LNCAP (cell line): Measurements from ENCODE around the gene TEKT2.

ENCODE experiments used
- TF ChIP-seq, protein P1 (sequence below): fragments of 450-650 bp; IDR thresholded peaks from 2 replicates; pipeline ENCODE4 v1.5.1; 2017; ENCODE audit warnings: mild to moderate bottlenecking

TEKT2 gene

DNA sequence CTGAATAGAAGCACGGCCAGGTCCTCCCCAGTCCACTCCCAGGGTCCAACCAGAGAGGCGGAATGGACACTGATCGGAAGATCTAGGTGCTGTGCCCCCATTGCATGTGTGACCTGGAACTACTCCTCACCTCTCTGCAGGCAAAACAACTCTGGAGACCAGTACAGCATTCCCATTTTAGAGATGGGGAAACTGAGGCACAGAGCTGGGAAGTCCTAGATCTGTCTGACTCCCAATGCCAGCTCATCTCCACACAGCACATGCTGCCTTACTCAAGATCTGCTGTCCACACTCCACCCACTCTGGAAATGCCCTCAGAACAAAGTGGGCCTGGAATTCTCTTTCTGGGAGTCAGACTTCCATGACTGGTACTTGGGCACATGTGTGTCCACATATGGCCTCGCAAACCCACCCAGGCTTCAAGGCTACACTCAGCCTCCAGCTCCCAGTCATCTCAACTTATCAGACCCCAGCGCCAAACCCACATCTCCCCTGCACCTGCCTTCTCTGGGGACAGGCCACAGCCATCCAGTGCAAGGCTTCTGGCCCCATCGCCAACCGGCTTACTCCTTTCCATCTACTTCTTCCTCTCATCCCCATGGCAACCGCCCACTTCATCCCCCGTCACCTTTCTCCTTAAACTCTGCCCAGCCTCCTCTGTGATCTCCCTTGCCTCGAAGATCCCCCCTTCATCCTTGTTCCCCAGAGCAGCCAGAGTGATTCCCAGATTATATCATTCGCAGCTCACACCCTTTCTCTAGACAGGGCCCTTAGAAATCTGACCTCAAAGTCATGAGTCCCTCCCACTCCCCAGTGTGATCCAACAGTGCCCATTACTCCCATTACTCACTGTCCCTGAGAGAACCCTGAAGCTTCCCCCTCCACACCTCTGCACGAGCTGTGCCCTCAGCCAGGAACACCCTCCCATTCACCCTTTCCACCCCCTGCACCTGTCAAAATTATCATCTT lies 38.5 kb downstream of the TEKT2 start:
- TF ChIP-seq, protein P1, sequence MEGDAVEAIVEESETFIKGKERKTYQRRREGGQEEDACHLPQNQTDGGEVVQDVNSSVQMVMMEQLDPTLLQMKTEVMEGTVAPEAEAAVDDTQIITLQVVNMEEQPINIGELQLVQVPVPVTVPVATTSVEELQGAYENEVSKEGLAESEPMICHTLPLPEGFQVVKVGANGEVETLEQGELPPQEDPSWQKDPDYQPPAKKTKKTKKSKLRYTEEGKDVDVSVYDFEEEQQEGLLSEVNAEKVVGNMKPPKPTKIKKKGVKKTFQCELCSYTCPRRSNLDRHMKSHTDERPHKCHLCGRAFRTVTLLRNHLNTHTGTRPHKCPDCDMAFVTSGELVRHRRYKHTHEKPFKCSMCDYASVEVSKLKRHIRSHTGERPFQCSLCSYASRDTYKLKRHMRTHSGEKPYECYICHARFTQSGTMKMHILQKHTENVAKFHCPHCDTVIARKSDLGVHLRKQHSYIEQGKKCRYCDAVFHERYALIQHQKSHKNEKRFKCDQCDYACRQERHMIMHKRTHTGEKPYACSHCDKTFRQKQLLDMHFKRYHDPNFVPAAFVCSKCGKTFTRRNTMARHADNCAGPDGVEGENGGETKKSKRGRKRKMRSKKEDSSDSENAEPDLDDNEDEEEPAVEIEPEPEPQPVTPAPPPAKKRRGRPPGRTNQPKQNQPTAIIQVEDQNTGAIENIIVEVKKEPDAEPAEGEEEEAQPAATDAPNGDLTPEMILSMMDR = no peak

DNA sequence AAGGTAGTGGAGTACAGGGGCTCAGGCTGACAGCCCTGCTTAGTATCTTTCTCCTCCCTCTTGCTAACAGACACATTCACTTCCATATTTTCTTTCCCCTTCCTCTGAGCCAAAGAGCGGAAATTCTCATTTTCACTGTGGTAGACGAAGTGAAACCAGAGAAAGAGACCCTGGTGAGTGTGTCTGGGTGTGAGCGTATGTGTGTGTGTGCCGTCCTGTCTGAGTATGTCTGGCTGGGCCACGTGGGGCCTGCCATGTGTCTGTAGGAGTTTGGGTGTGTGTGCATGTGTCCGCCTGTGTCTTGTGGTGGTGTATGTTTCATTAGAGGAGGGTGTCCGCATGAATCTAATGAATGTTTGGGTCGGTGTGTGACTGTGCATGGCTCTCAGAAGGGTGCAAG lies 39.5 kb downstream of the TEKT2 start:
- TF ChIP-seq, protein P1 = no peak

DNA sequence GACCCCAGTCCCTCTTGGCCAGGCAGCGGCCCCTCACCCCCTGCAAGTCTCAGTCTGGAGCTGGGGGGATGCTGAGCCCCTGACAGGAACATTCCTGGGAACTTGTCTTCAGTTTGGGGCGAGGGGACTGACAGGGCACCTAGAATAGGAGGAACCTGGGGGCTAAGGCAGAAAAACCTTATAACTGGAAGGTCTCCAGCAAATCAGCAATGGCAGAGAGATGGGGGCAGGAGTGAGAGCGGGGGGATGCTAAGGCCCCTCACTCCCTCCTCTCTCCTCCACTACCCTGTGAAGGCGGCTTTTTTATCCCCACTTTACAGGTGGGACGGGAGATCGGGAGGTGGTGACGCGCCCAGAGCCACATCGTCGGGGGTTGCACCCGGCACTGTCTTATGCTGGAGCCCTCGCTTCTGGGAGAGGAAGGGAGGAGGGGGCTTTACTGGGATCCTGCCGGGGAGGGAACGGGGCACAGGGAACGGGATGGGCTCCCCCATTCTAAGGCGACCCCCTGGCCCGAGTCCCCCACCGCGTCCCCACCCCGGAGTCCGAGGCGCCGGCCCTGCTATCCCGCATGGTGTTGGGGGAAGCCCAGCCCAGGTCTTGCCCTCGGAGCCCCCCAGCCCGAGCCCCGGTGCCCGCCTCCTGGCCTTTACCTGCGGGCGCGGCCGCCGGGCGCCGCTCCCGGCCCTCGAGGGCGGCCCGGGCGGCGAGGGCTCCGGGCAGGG lies 40.7 kb downstream of the TEKT2 start:
- TF ChIP-seq, protein P1 = no peak

DNA sequence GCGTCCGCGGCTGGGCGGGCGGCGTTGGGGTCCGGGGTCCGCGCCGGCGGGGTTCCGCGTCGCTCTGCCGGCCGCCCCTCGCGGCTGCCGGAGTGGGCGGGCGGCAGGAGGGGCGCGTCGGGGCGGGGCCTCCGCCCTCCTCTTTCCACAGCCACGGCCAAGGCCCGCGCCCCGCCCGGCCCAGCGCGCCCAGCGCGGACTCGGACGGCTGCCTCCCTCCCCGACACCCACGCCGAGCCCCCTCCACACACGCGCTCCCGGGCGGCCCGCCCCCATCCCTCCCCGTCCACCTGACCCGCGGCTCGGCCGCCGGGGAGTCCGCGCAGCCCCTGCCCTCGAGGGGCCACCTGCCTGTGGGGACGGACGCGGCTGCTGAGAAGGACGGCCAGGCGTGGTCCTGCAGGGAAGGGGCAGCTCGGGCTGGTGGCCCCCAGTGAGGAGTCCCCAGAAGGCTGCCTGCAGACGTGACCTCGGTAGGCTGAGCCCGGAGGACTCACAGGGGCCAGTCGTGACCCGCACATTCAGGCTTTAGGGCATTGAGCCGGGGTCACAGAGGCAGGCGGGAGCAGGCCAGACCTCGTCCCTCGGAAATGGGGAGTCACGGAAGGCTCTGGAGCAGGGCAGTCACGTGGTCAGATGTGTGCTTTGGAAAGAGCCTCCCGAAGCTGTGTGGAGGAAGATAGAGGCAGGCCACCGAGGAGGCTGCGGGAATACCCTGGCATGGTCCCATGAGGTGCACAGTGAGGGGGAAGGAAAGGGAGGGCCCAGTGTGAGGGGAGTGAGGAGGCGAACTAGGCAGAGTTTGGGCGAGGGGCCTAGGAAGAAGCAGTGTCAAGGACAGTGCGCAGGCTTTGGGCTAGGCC lies 41.5 kb downstream of the TEKT2 start, which contains the start of gene COL8A2:
TSS of gene COL8A2 (minus strand) at position 94 of the 863 bp plus-strand sequence. CDS start 24,980 bp downstream, outside the sequence.
- TF ChIP-seq, protein P1 = no peak

DNA sequence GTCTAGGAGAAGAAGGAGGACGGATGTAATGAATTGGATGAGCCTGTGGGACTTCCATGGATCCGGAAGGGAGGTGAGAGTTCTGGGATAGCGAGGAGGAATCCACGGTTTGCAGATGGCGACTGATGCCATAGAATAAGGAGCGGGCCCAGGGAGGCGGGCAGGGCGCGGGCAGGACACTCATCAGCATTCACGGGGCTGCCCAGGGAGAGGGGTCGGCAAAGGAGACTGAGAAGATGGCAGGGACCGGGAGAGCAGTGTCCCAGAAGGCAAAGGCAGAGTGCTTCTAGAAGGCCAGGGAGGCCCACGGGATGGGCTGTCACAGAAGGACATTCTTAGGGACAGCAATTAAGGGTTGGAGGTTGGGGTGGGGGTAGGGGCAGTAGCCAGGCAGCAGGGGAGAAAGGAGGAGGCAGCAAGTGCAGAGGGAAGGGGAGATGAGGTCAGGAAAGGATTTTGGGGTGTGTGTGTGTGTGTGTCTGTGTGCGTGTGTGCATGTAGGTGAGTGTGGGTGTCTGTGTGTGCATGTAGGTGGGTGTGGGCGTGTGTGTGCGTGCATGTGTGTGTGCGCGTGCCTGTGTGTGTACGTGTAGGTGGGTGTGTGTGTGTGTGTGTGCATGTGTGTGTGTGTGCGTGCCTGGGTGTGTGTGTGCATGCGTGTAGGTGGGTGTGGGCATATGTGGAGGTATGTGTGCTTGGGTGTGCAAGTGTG lies 42.3 kb downstream of the TEKT2 start:
- TF ChIP-seq, protein P1 = no peak

DNA sequence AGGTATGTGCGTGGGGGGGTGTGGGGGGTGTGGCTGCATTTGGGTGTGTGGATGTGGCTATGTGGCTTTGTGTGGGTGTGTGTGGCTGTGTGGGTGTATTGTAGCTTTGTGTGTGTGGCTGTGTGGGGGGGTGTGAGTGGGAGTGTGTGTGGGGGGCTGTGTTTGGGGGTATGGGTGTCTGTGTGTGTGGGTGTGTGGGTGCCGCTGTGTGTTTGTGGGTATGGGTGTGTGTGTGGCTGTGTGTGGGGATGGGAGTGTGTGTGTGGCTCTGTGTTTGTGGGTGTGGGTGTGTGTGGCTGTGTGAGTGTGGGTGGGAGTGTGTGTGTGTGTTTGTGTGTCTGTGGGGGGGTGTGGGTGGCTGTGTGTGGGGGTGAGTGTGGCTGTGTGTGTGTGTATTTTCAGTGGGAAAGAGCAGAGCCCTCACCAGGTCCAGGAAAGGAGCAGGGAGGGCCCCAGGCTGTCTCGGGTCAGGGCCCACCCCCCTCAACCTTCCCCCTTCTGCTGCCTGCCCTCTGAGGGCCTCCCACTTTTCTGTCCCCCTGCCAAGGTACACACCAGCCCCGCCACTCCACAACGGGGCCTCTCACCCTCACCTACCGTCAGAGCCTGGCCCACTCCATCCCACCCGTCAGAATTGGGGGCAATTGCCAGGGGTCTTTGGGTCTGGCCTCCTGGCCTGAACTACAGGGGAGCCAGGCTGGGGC lies 43.1 kb downstream of the TEKT2 start:
- TF ChIP-seq, protein P1 = no peak
